HG03159 (cell line): Measurements from ENCODE around the gene MOK.

Experiments
- ATAC-seq: cut with Tn5 transposase; IDR thresholded peaks from one replicate; pipeline ENCODE4 v1.9.1; 2021; ENCODE audit warnings: mild to moderate bottlenecking, moderate library complexity; ENCODE audit not compliant: unreplicated experiment

The MOK gene

GRCh38 chr14:102187044-102187443, 117.9 kb downstream of the MOK start:
- ATAC-seq: no peak

GRCh38 chr14:102185360-102185759, 119.6 kb downstream of the MOK start:
- ATAC-seq: no peak

- no peak for ATAC-seq
These were observed 120.5 kb downstream of the MOK start for GRCh38 chr14:102184316-102185035.

- no peak for ATAC-seq
These were observed 121.1 kb downstream of the MOK start for GRCh38 chr14:102183886-102184285.

GRCh38 chr14:102182936-102183619, 121.9 kb downstream of the MOK start:
- ATAC-seq: no peak

GRCh38 chr14:102182190-102182589, 122.8 kb downstream of the MOK start:
- ATAC-seq: no peak

- ATAC-seq: no peak
These were observed 123.8 kb downstream of the MOK start for GRCh38 chr14:102181187-102181586.

GRCh38 chr14:102180248-102180998, 124.5 kb downstream of the MOK start:
- ATAC-seq: no peak
